Measurements from ENCODE around the gene RANBP9. TPM values are rescaled to one million over a fixed set of nuclear protein-coding genes. Genes with fewer than 3 reads are reported as not detected.

The RANBP9 gene
- polyA plus RNA-seq, 2 donors: 60.8 to 123 TPM

- no peaks in the 10 kb centered on the region for H3K9me3 ChIP-seq (ENCODE audit: control insufficient read depth in 2 of 2, insufficient read depth in 1 of 2, low read depth in 1 of 2, low read length in 1 of 2)
- no peak overlapping the region for H3K4me3 ChIP-seq (ENCODE audit: low read depth in 1 of 2, low read length in 2 of 2)
- no peaks in the 10 kb centered on the region for H3K27me3 ChIP-seq (ENCODE audit: control insufficient read depth in 1 of 2, insufficient read depth in 2 of 2, low read length in 2 of 2)
- H3K27ac ChIP-seq (ENCODE audit: low read depth in 2 of 2, low read length in 1 of 2): no peak overlapping the region
- H3K36me3 ChIP-seq (ENCODE audit: control insufficient read depth in 2 of 2, insufficient read depth in 2 of 2, low read length in 1 of 2): peaks cover 0 to 2% of the 10 kb centered on the region in 2 donors
- WGBS, 2 donors: 96 to 97% methylated on average over 6 of the region's 6 CpGs
- no peaks in the 10 kb centered on the region for H3K4me1 ChIP-seq (ENCODE audit: control insufficient read depth in 2 of 2, insufficient read depth in 2 of 2, low read length in 1 of 2)
These were observed 29.3 kb downstream of the RANBP9 start for GRCh38 chr6:13682346-13682745.

GRCh38 chr6:13681305-13682061, 30.2 kb downstream of the RANBP9 start:
- Histone ChIP-seq H3K27me3 (ENCODE audit: control insufficient read depth in 1 of 2, insufficient read depth in 2 of 2, low read length in 2 of 2) (no peaks in the 10 kb centered on the region), H3K4me1 (ENCODE audit: control insufficient read depth in 2 of 2, insufficient read depth in 2 of 2, low read length in 1 of 2) (no peaks in the 10 kb centered on the region), H3K4me3 (ENCODE audit: low read depth in 1 of 2, low read length in 2 of 2) (no peak overlapping the region), H3K9me3 (ENCODE audit: control insufficient read depth in 2 of 2, insufficient read depth in 1 of 2, low read depth in 1 of 2, low read length in 1 of 2) (no peaks in the 10 kb centered on the region), H3K27ac (ENCODE audit: low read depth in 2 of 2, low read length in 1 of 2) (no peak overlapping the region), H3K36me3 (ENCODE audit: control insufficient read depth in 2 of 2, insufficient read depth in 2 of 2, low read length in 1 of 2) (peaks cover 0 to 1% of the 10 kb centered on the region in 2 donors)
- 80 to 82% methylated on average over 7 of the region's 7 CpGs for WGBS, 2 donors

- Histone ChIP-seq H3K36me3 (ENCODE audit: control insufficient read depth in 2 of 2, insufficient read depth in 2 of 2, low read length in 1 of 2) (no peaks in the 10 kb centered on the region), H3K27me3 (ENCODE audit: control insufficient read depth in 1 of 2, insufficient read depth in 2 of 2, low read length in 2 of 2) (no peaks in the 10 kb centered on the region), H3K9me3 (ENCODE audit: control insufficient read depth in 2 of 2, insufficient read depth in 1 of 2, low read depth in 1 of 2, low read length in 1 of 2) (no peaks in the 10 kb centered on the region), H3K27ac (ENCODE audit: low read depth in 2 of 2, low read length in 1 of 2) (no peak overlapping the region), H3K4me1 (ENCODE audit: control insufficient read depth in 2 of 2, insufficient read depth in 2 of 2, low read length in 1 of 2) (no peaks in the 10 kb centered on the region), H3K4me3 (ENCODE audit: low read depth in 1 of 2, low read length in 2 of 2) (no peak overlapping the region)
- WGBS, 2 donors: 95% methylated on average over 6 of the region's 6 CpGs
These were observed 31.1 kb downstream of the RANBP9 start for GRCh38 chr6:13680448-13680968.

GRCh38 chr6:13679996-13680395, 31.6 kb downstream of the RANBP9 start:
- WGBS, 2 donors: 97 to 99% methylated on average over 2 of the region's 2 CpGs
- Histone ChIP-seq H3K4me1 (ENCODE audit: control insufficient read depth in 2 of 2, insufficient read depth in 2 of 2, low read length in 1 of 2) (no peaks in the 10 kb centered on the region), H3K27ac (ENCODE audit: low read depth in 2 of 2, low read length in 1 of 2) (no peak overlapping the region), H3K4me3 (ENCODE audit: low read depth in 1 of 2, low read length in 2 of 2) (no peak overlapping the region), H3K27me3 (ENCODE audit: control insufficient read depth in 1 of 2, insufficient read depth in 2 of 2, low read length in 2 of 2) (no peaks in the 10 kb centered on the region), H3K9me3 (ENCODE audit: control insufficient read depth in 2 of 2, insufficient read depth in 1 of 2, low read depth in 1 of 2, low read length in 1 of 2) (no peaks in the 10 kb centered on the region), H3K36me3 (ENCODE audit: control insufficient read depth in 2 of 2, insufficient read depth in 2 of 2, low read length in 1 of 2) (no peaks in the 10 kb centered on the region)

GRCh38 chr6:13678255-13678983, 33.2 kb downstream of the RANBP9 start:
- no peak overlapping the region for H3K27ac ChIP-seq (ENCODE audit: low read depth in 2 of 2, low read length in 1 of 2)
- no peaks in the 10 kb centered on the region for H3K27me3 ChIP-seq (ENCODE audit: control insufficient read depth in 1 of 2, insufficient read depth in 2 of 2, low read length in 2 of 2)
- no peaks in the 10 kb centered on the region for H3K9me3 ChIP-seq (ENCODE audit: control insufficient read depth in 2 of 2, insufficient read depth in 1 of 2, low read depth in 1 of 2, low read length in 1 of 2)
- no peak overlapping the region for H3K4me3 ChIP-seq (ENCODE audit: low read depth in 1 of 2, low read length in 2 of 2)
- no peaks in the 10 kb centered on the region for H3K36me3 ChIP-seq (ENCODE audit: control insufficient read depth in 2 of 2, insufficient read depth in 2 of 2, low read length in 1 of 2)
- WGBS, 2 donors: 69 to 78% methylated on average over 4 of the region's 4 CpGs
- H3K4me1 ChIP-seq (ENCODE audit: control insufficient read depth in 2 of 2, insufficient read depth in 2 of 2, low read length in 1 of 2): no peaks in the 10 kb centered on the region

- Histone ChIP-seq H3K4me3 (ENCODE audit: low read depth in 1 of 2, low read length in 2 of 2) (no peak overlapping the region), H3K27ac (ENCODE audit: low read depth in 2 of 2, low read length in 1 of 2) (no peak overlapping the region), H3K9me3 (ENCODE audit: control insufficient read depth in 2 of 2, insufficient read depth in 1 of 2, low read depth in 1 of 2, low read length in 1 of 2) (no peaks in the 10 kb centered on the region), H3K4me1 (ENCODE audit: control insufficient read depth in 2 of 2, insufficient read depth in 2 of 2, low read length in 1 of 2) (no peaks in the 10 kb centered on the region), H3K36me3 (ENCODE audit: control insufficient read depth in 2 of 2, insufficient read depth in 2 of 2, low read length in 1 of 2) (no peaks in the 10 kb centered on the region), H3K27me3 (ENCODE audit: control insufficient read depth in 1 of 2, insufficient read depth in 2 of 2, low read length in 2 of 2) (no peaks in the 10 kb centered on the region)
- WGBS, 2 donors: 62 to 83% methylated on average over 3 of the region's 3 CpGs
These were observed 33.8 kb downstream of the RANBP9 start for GRCh38 chr6:13677878-13678254.

- Histone ChIP-seq H3K27ac (ENCODE audit: low read depth in 2 of 2, low read length in 1 of 2) (no peak overlapping the region), H3K9me3 (ENCODE audit: control insufficient read depth in 2 of 2, insufficient read depth in 1 of 2, low read depth in 1 of 2, low read length in 1 of 2) (no peaks in the 10 kb centered on the region)
- WGBS, 2 donors: 91 to 94% methylated on average over 3 of the region's 3 CpGs
These were observed 35.0 kb downstream of the RANBP9 start for GRCh38 chr6:13676551-13677156.

GRCh38 chr6:13674533-13675190, 37.0 kb downstream of the RANBP9 start:
- Histone ChIP-seq H3K36me3 (ENCODE audit: control insufficient read depth in 2 of 2, insufficient read depth in 2 of 2, low read length in 1 of 2) (no peaks in the 10 kb centered on the region), H3K4me1 (ENCODE audit: control insufficient read depth in 2 of 2, insufficient read depth in 2 of 2, low read length in 1 of 2) (peaks cover 0 to under 1% of the 10 kb centered on the region in 2 donors), H3K27ac (ENCODE audit: low read depth in 2 of 2, low read length in 1 of 2) (no peak overlapping the region), H3K9me3 (ENCODE audit: control insufficient read depth in 2 of 2, insufficient read depth in 1 of 2, low read depth in 1 of 2, low read length in 1 of 2) (no peaks in the 10 kb centered on the region), H3K27me3 (ENCODE audit: control insufficient read depth in 1 of 2, insufficient read depth in 2 of 2, low read length in 2 of 2) (no peaks in the 10 kb centered on the region), H3K4me3 (ENCODE audit: low read depth in 1 of 2, low read length in 2 of 2) (no peak overlapping the region)
- WGBS, 2 donors: 79 to 80% methylated on average over 2 of the region's 2 CpGs

More at GRCh38 chr6:13676551-13677156, 35.0 kb downstream of the RANBP9 start:
- Histone ChIP-seq H3K4me3 (ENCODE audit: low read depth in 1 of 2, low read length in 2 of 2) (no peak overlapping the region), H3K36me3 (ENCODE audit: control insufficient read depth in 2 of 2, insufficient read depth in 2 of 2, low read length in 1 of 2) (no peaks in the 10 kb centered on the region), H3K27me3 (ENCODE audit: control insufficient read depth in 1 of 2, insufficient read depth in 2 of 2, low read length in 2 of 2) (no peaks in the 10 kb centered on the region), H3K4me1 (ENCODE audit: control insufficient read depth in 2 of 2, insufficient read depth in 2 of 2, low read length in 1 of 2) (no peaks in the 10 kb centered on the region)

GRCh38 chr6:13673825-13674444, 37.7 kb downstream of the RANBP9 start:
- H3K36me3 ChIP-seq (ENCODE audit: control insufficient read depth in 2 of 2, insufficient read depth in 2 of 2, low read length in 1 of 2): no peaks in the 10 kb centered on the region
- H3K27ac ChIP-seq (ENCODE audit: low read depth in 2 of 2, low read length in 1 of 2): no peak overlapping the region
- no peaks in the 10 kb centered on the region for H3K9me3 ChIP-seq (ENCODE audit: control insufficient read depth in 2 of 2, insufficient read depth in 1 of 2, low read depth in 1 of 2, low read length in 1 of 2)
- peaks cover 0 to 2% of the 10 kb centered on the region in 2 donors for H3K4me1 ChIP-seq (ENCODE audit: control insufficient read depth in 2 of 2, insufficient read depth in 2 of 2, low read length in 1 of 2)
- 95 to 96% methylated on average over 3 of the region's 3 CpGs for WGBS, 2 donors
- no peaks in the 10 kb centered on the region for H3K27me3 ChIP-seq (ENCODE audit: control insufficient read depth in 1 of 2, insufficient read depth in 2 of 2, low read length in 2 of 2)
- H3K4me3 ChIP-seq (ENCODE audit: low read depth in 1 of 2, low read length in 2 of 2): no peak overlapping the region
